GM12878 (cell line): ENCODE results near the gene CBLN3. TPM values are rescaled to one million over a fixed set of nuclear protein-coding genes. Genes with fewer than 3 reads are reported as not detected.

Experiments
- ATAC-seq: fragments of 200-7000 bp; cut with Tn5 transposase; 3 replicates; pipeline ENCODE4 v1.9.1; 2020; ENCODE audit warnings: mild to moderate bottlenecking, moderate library complexity
- BruUV-seq: library from RNA; stranded (reverse); fragments of 400-500 nt; replicated peaks from 2 replicates; lab custom pipeline; 2021; lab: Mats Ljungman, UMichigan
- CTCF ChIA-PET: fragments of 300-600 bp; sonication (Branson Sonifier 250); formaldehyde crosslinking; extraction: SDS; loops from one replicate; lab custom pipeline; 2021; ENCODE audit warnings: inconsistent platforms; lab: Yijun Ruan, JAX
- POLR2A ChIA-PET: fragments of 350-600 bp; formaldehyde crosslinking; extraction: SDS; loops from one replicate; lab custom pipeline; 2021; ENCODE audit warnings: inconsistent platforms; lab: Charles Lee
- RAD21 ChIA-PET: fragments of 300-600 bp; sonication (Branson Sonifier 250); formaldehyde crosslinking; loops from one replicate; lab custom pipeline; 2023; ENCODE audit warnings: antibody characterized with exemption; ENCODE audit not compliant: unreplicated experiment; lab: Charles Lee
- SMC1A ChIA-PET: fragments of 300-600 bp; sonication (Branson Sonifier 250); formaldehyde crosslinking; loops from one replicate; lab custom pipeline; 2023; ENCODE audit not compliant: unreplicated experiment, uncharacterized antibody; lab: Charles Lee
- DNase-seq: peaks from one replicate; pipeline ENCODE4 v3.0.0-alpha.2; 2011; ENCODE audit warnings: low read depth, low spot score
- FAIRE-seq: peaks from 3 replicates; lab custom pipeline; 2011; peaks lifted over from hg19 to GRCh38; lab: Jason Lieb, UNC
- H2AFZ ChIP-seq: 2 replicates; pipeline ENCODE4 v1.6.0; 2011; ENCODE audit warnings: low read depth, low read length, control low read depth; ENCODE audit not compliant: control insufficient read depth
- H3K27ac ChIP-seq: 2 replicates; pipeline ENCODE4 v1.5.1; 2011; ENCODE audit warnings: control low read depth; ENCODE audit not compliant: control insufficient read depth, insufficient read depth
- H3K27me3 ChIP-seq, 2 experiments: replicated peaks in 1 of 2; 2 replicates each; pipeline versions ENCODE4 v1.6.0 to v1.6.1; 2011; ENCODE audit warnings: low read length in 1 of 2; ENCODE audit not compliant: control insufficient read depth in 2 of 2, insufficient read depth in 2 of 2
- H3K36me3 ChIP-seq, 2 experiments: 2 replicates each; pipeline ENCODE4 v1.5.1; 2011; ENCODE audit warnings: low read length in 1 of 2; ENCODE audit not compliant: control insufficient read depth in 2 of 2, insufficient read depth in 2 of 2
- H3K4me1 ChIP-seq: 2 replicates; pipeline ENCODE4 v1.6.1; 2011; ENCODE audit warnings: mild to moderate bottlenecking, low read length, moderate library complexity, mixed read lengths; ENCODE audit not compliant: control insufficient read depth, insufficient read depth
- H3K4me2 ChIP-seq: 2 replicates; pipeline ENCODE4 v1.6.0; 2011; ENCODE audit warnings: control low read depth; ENCODE audit not compliant: control insufficient read depth, insufficient read depth
- H3K4me3 ChIP-seq: fragments of 200-600 bp; sonication (generic); 2 replicates; pipeline ENCODE4 v1.5.1; 2016
- H3K79me2 ChIP-seq: 2 replicates; pipeline ENCODE4 v1.6.0; 2011; ENCODE audit warnings: low read length; ENCODE audit not compliant: control insufficient read depth, insufficient read depth
- H3K9ac ChIP-seq: 2 replicates; pipeline ENCODE4 v1.8.0; 2011; ENCODE audit warnings: low read length, control low read depth, mixed read lengths; ENCODE audit not compliant: control insufficient read depth, insufficient read depth
- H3K9me3 ChIP-seq: replicated peaks from 3 replicates; pipeline ENCODE4 v1.5.1; 2011; ENCODE audit warnings: mild to moderate bottlenecking, low read length; ENCODE audit not compliant: control insufficient read depth, insufficient read depth
- H4K20me1 ChIP-seq: 2 replicates; pipeline ENCODE4 v1.6.0; 2011; ENCODE audit not compliant: control insufficient read depth, insufficient read depth
- CBX5 ChIP-seq: sonication (generic); IDR thresholded peaks from 2 replicates; pipeline ENCODE4 v1.6.1; 2016; ENCODE audit warnings: low read depth, moderate library complexity, mild to moderate bottlenecking, inconsistent platforms
- FOXK2 ChIP-seq: fragments of 450-650 bp; IDR thresholded peaks from 2 replicates; pipeline ENCODE4 v1.6.1; 2017; ENCODE audit warnings: mild to moderate bottlenecking, moderate library complexity
- IKZF2 ChIP-seq, 2 experiments: fragments of 450-650 bp; IDR thresholded peaks; 2 replicates each; pipeline ENCODE4 v1.6.1; 2017; ENCODE audit warnings: mild to moderate bottlenecking in 2 of 2, moderate library complexity in 2 of 2
- KLF5 ChIP-seq: fragments of 450-650 bp; IDR thresholded peaks from 2 replicates; pipeline ENCODE4 v1.6.1; 2014; ENCODE audit warnings: mild to moderate bottlenecking; ENCODE audit not compliant: partially characterized antibody
- NFIC ChIP-seq: IDR thresholded peaks from 2 replicates; pipeline ENCODE4 v1.6.1; 2012; ENCODE audit warnings: low read depth, mild to moderate bottlenecking, inconsistent platforms, low read length, moderate library complexity
- NR2C1 ChIP-seq: fragments of 450-650 bp; IDR thresholded peaks from 2 replicates; pipeline ENCODE4 v1.6.1; 2017; ENCODE audit warnings: antibody characterized with exemption, mild to moderate bottlenecking, moderate library complexity
- NR2C2 ChIP-seq: IDR thresholded peaks from 2 replicates; pipeline ENCODE4 v1.6.1; 2011; ENCODE audit warnings: borderline replicate concordance, low read depth; ENCODE audit not compliant: control insufficient read depth, insufficient read length
- TCF12 ChIP-seq: IDR thresholded peaks from 2 replicates; pipeline ENCODE4 v1.6.1; 2011; ENCODE audit warnings: low read depth, mild to moderate bottlenecking, low read length
- ZNF384 ChIP-seq: IDR thresholded peaks from 2 replicates; pipeline ENCODE4 v1.6.1; 2012; ENCODE audit warnings: low read depth, mild to moderate bottlenecking, low read length, improper control_type of control experiment, borderline replicate concordance
- WGBS: methylation state at CpG from one replicate; pipeline ENCODE4 v1.1.6; 2016; ENCODE audit warnings: low lambda C conversion rate; ENCODE audit not compliant: insufficient replicate concordance, insufficient coverage; ENCODE audit errors: missing lambda C conversion rate; 5-methylcytosine and 5-hydroxymethylcytosine counted together
- in situ Hi-C: fragments of 300-500 bp; cut with MboI; formaldehyde crosslinking; loops from 9 replicates; pipeline ENCODE4 v1.14.3; 2018; ENCODE audit warnings: mixed read lengths
- intact Hi-C: fragments of 100-400 bp; cut with micrococcal nuclease; formaldehyde crosslinking; loops from one replicate; pipeline ENCODE4 v1.14.2; 2022; ENCODE audit not compliant: unreplicated experiment
- polyA plus RNA-seq, 11 experiments: library from polyadenylated mRNA; depleted of rRNA in 4 of 11; unstranded in 6 of 11; stranded (reverse) in 5 of 11; fragments of >200 nt; fragmentation: Nextera tagmentation in 4 of 11; fragmentation: Illumina TruSeq in 1 of 11; extraction: Ambion mirVana in 4 of 11; extraction: Trizol in 1 of 11; gene quantifications; 1 replicate in 1 of 11; 2 replicates in 10 of 11; pipeline versions ENCODE4 v1.2.1 to v1.2.3, GENCODE V29; 2011 to 2016; ENCODE audit warnings: inconsistent platforms in 2 of 11, missing spikeins in 2 of 11, low read depth in 1 of 11
- total RNA-seq, 4 experiments: library from RNA; depleted of rRNA in 3 of 4; stranded (reverse); fragments of >200 nt in 3 of 4; fragmentation: Illumina TruSeq in 1 of 4; extraction: Trizol in 1 of 4; gene quantifications; 2 replicates each; pipeline versions ENCODE4 v1.2.1 to v1.2.3, GENCODE V29; 2013 to 2021
- TF ChIP-seq, protein P1 (sequence below): fragments of 450-650 bp; IDR thresholded peaks from 2 replicates; pipeline ENCODE4 v1.6.1; 2017; ENCODE audit warnings: borderline replicate concordance
- TF ChIP-seq, protein P2 (sequence below): IDR thresholded peaks from 2 replicates; pipeline ENCODE4 v1.6.1; 2011; ENCODE audit warnings: borderline replicate concordance, low read depth, mild to moderate bottlenecking, moderate library complexity, low read length; ENCODE audit not compliant: insufficient read depth, poor library complexity, severe bottlenecking

The CBLN3 gene
- total and polyA plus RNA-seq, 10 of the 15 experiments (the other 5 are each of a cell fraction or from before 2014, with no cell fraction given) = 0.16 to 4.9 (median 1.3) TPM

GRCh38 chr14:24377657-24378056, 51.8 kb downstream of the CBLN3 start:
- no peak overlapping the region for H3K27ac ChIP-seq
- TF ChIP-seq TCF12 (no peak), KLF5 (no peak), NR2C1 (no peak), FOXK2 (no peak), ZNF384 (no peak), NR2C2 (no peak), IKZF2 (IDR thresholded peaks at IDR 0.05) (no peak), NFIC (no peak), CBX5 (no peak)
- TF ChIP-seq, protein P1, sequence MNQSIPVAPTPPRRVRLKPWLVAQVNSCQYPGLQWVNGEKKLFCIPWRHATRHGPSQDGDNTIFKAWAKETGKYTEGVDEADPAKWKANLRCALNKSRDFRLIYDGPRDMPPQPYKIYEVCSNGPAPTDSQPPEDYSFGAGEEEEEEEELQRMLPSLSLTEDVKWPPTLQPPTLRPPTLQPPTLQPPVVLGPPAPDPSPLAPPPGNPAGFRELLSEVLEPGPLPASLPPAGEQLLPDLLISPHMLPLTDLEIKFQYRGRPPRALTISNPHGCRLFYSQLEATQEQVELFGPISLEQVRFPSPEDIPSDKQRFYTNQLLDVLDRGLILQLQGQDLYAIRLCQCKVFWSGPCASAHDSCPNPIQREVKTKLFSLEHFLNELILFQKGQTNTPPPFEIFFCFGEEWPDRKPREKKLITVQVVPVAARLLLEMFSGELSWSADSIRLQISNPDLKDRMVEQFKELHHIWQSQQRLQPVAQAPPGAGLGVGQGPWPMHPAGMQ = no peak
- TF ChIP-seq, protein P2, sequence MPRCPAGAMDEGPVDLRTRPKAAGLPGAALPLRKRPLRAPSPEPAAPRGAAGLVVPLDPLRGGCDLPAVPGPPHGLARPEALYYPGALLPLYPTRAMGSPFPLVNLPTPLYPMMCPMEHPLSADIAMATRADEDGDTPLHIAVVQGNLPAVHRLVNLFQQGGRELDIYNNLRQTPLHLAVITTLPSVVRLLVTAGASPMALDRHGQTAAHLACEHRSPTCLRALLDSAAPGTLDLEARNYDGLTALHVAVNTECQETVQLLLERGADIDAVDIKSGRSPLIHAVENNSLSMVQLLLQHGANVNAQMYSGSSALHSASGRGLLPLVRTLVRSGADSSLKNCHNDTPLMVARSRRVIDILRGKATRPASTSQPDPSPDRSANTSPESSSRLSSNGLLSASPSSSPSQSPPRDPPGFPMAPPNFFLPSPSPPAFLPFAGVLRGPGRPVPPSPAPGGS = no peak
- H3K4me1 ChIP-seq = no peaks in the 10 kb centered on the region
- no peak for FAIRE-seq
- H3K36me3 ChIP-seq = no peaks in the 10 kb centered on the region
- no peak overlapping the region for H3K9ac ChIP-seq
- no TSS peak for BruUV-seq
- no peak for DNase-seq
- ChIA-PET RAD21 (interaction anchor here (1.1 kb wide), 1 partner anchor 54 kb away, joined by 3 read pairs; no protein-coding TSS in a partner anchor), POLR2A (interaction anchor here (0.7 kb wide), 1 partner anchor 53 kb away, joined by 3 read pairs; no protein-coding TSS in a partner anchor), SMC1A (interaction anchor here (0.9 kb wide), 1 partner anchor 54 kb away, joined by 3 read pairs; no protein-coding TSS in a partner anchor), CTCF (interaction anchor here (0.7 to 2.8 kb wide), 5 partner anchors 8 to 54 kb away, joined by 3 to 13 read pairs (median 3); no protein-coding TSS in a partner anchor)
- H2AFZ ChIP-seq = no peak overlapping the region
- intact Hi-C loops = no loop called here
- no peak overlapping the region for H3K4me2 ChIP-seq
- in situ Hi-C loops = no loop called here
- H3K27me3 ChIP-seq = no peaks in the 10 kb centered on the region
- 6% methylated on average over 2 of the region's 2 CpGs for WGBS
- H3K4me3 ChIP-seq = no peak overlapping the region
- no peaks in the 10 kb centered on the region for H4K20me1 ChIP-seq
- ATAC-seq = no peak
- no peaks in the 10 kb centered on the region for H3K79me2 ChIP-seq
- no peaks in the 10 kb centered on the region for H3K9me3 ChIP-seq
